GM10248 (cell line): ENCODE measurements around the gene SCNM1.

Experiments
- CTCF ChIA-PET: fragments of 300-600 bp; sonication (Branson Sonifier 250); formaldehyde crosslinking; extraction: SDS; loops from one replicate; lab custom pipeline; 2021; ENCODE audit warnings: antibody characterized with exemption; lab: Yijun Ruan, JAX
- POLR2A ChIA-PET: fragments of 350-650 bp; sonication (Branson Sonifier 250); formaldehyde crosslinking; extraction: SDS; loops from one replicate; lab custom pipeline; 2020; ENCODE audit warnings: antibody characterized with exemption; lab: Yijun Ruan, JAX
- DNase-seq: peaks from one replicate; pipeline ENCODE4 v3.0.0; 2012; ENCODE audit errors: extremely low spot score
- TF ChIP-seq, protein P1 (sequence below): IDR thresholded peaks from 2 replicates; pipeline ENCODE4 v1.5.1; 2012; ENCODE audit warnings: mild to moderate bottlenecking, low read depth; ENCODE audit errors: extremely low read depth, missing control alignments, control extremely low read depth

SCNM1 gene

DNA sequence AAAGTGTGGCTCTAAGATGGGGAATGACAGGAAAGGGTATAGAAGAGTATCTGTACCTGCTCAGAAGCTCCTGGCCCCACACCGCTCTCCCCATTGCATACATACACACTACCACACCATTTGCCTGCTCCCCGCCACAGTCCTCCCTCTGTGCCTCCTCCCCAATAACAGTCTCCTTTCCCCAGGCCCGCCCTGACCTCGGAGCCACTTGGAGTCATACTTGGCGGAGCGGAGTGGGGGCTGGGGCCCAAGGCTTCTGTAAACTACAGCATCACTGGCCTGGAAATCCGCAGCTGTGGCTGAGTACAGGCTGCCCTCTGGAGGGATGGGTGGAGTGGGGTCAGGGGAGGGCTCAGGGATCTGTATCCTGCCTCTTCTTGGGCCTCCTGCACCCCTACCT is 28.2 kb upstream of the SCNM1 start:
- CTCF ChIA-PET: no interaction called here
- no peak for DNase-seq
- TF ChIP-seq, protein P1, sequence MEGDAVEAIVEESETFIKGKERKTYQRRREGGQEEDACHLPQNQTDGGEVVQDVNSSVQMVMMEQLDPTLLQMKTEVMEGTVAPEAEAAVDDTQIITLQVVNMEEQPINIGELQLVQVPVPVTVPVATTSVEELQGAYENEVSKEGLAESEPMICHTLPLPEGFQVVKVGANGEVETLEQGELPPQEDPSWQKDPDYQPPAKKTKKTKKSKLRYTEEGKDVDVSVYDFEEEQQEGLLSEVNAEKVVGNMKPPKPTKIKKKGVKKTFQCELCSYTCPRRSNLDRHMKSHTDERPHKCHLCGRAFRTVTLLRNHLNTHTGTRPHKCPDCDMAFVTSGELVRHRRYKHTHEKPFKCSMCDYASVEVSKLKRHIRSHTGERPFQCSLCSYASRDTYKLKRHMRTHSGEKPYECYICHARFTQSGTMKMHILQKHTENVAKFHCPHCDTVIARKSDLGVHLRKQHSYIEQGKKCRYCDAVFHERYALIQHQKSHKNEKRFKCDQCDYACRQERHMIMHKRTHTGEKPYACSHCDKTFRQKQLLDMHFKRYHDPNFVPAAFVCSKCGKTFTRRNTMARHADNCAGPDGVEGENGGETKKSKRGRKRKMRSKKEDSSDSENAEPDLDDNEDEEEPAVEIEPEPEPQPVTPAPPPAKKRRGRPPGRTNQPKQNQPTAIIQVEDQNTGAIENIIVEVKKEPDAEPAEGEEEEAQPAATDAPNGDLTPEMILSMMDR: no peak
- POLR2A ChIA-PET: no interaction called here

DNA sequence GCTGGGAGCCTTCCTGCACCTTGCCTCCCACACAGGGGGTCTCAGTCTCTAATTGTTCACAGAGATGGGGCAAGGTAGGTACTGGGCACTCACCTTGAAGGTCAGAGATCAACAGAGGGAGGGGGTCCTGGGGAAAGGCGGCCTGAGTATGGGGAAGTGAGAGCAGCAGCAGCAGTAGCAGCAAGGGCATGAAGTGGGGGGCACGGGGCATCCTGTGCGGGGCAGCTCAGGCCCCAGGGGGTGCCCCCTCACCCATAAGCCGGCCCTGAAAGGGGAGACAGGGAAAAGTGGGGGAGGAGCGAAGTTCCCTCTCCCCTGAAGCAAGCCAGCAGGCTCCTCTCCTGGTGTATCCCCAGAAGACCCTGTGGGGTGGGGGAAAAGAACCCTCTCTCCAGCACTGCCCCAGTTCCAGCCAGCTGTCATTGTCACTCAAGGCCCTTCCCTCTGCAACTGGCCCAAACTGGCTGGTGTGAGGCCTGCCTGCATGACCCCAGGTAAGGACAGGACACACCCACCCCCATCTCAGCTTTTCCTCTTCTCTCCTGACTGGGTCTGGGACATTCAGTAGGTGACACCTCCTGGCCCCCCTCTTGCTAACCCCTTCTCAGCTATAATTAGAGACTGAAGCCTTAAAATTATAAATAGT is 23.4 kb upstream of the SCNM1 start:
- ChIA-PET CTCF (interaction anchor here (1.1 to 7.5 kb wide), 7 partner anchors 8 to 45 kb away, joined by 3 to 56 read pairs (median 9); partner anchors contain the start of gene TNFAIP8L2), POLR2A (no interaction called here)
- TF ChIP-seq, protein P1: no peak
- no peak for DNase-seq

DNA sequence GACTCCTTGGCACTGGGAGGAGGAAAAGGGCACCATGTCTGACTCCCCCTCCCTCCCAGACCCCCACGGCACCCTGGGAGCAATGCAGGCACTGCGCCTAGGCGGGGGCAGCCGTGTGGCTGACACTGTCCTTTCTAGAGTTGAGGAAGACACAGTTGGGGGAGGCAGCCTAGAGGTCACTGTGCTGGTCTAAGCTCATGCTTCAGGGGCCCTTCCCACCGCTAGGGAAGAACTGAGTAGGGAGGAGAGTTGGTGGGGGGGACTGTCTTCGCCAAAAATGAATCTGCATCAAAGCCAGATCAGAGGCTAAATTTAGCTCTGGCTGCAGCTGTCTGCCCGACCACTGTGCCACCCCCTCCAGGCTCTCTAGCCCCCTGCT is 22.9 kb upstream of the SCNM1 start:
- ChIA-PET CTCF (interaction anchor here (1.1 to 7.5 kb wide), 6 partner anchors 9 to 46 kb away, joined by 3 to 56 read pairs (median 11); partner anchors contain the start of gene TNFAIP8L2), POLR2A (interaction anchor here (0.6 kb wide), 1 partner anchor 117 kb away, joined by 4 read pairs; no protein-coding TSS in a partner anchor)
- no peak for DNase-seq
- TF ChIP-seq, protein P1: no peak

DNA sequence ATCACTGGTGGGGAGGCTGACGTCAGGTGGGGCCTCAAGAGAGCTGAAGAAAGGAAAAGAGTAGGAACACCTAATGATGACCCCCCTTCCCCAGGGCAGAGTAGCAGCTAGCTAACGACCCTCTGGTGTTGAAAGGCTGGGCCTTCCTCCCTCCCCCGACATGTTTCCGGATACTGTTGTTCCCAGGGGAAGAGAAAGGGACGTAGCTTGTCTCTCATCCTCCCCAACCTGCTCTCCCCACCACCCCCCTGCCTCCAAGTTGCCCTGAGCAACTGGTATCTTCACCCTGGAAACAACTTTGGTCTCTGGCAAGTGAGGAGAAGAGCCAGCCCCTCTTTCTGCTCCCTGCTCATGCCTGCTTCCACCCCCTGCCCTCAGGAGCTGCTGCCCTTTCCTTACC is 22.0 kb upstream of the SCNM1 start:
- DNase-seq: no peak
- CTCF ChIA-PET: interaction anchor here (3.0 to 7.5 kb wide), 3 partner anchors 12 to 44 kb away, joined by 18 to 56 read pairs (median 19); partner anchors contain the start of gene TNFAIP8L2
- TF ChIP-seq, protein P1: no peak
- POLR2A ChIA-PET: no interaction called here

DNA sequence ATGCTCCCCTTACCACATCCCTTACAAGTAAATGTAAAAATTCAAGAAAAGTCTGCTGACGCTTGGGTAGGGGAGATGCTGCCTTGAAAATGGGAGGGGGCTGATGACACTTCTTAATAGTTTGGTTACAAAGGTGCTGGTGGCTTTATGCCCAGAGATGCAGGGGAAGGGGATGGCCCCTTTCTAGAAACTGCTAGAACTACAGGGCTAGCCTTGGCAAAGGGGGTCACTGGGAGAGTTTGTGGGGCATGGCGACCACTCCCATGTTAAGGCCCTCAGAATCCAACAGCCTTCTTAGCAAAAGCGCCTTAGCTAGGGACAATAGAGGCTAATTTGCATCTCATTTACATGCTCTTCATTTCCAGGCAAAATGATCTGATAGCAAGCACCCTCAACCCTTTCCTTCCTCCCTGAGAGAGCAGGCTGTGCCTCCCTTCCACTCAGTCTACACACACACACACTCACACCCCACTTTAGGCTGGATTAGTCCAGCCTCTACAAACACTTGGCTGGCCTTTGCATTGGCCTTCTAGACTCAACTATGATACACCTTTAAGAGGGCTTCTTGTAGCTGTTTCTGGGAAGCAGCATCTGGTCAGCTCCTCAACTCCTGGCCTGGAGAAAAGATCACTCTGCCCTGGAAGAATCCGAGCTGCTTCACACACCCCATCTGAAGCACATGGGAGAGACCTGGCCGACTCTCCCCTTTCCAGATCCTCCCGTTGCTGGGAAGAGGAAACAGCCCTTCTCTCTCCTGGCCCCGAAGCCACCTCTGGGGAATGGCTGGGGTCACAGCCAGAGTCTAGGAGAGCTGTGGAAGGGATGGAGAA is 21.3 kb upstream of the SCNM1 start:
- CTCF ChIA-PET: interaction anchor here (3.0 to 7.5 kb wide), 3 partner anchors 11 to 45 kb away, joined by 18 to 56 read pairs (median 19); partner anchors contain the start of gene TNFAIP8L2
- TF ChIP-seq, protein P1: no peak

DNA sequence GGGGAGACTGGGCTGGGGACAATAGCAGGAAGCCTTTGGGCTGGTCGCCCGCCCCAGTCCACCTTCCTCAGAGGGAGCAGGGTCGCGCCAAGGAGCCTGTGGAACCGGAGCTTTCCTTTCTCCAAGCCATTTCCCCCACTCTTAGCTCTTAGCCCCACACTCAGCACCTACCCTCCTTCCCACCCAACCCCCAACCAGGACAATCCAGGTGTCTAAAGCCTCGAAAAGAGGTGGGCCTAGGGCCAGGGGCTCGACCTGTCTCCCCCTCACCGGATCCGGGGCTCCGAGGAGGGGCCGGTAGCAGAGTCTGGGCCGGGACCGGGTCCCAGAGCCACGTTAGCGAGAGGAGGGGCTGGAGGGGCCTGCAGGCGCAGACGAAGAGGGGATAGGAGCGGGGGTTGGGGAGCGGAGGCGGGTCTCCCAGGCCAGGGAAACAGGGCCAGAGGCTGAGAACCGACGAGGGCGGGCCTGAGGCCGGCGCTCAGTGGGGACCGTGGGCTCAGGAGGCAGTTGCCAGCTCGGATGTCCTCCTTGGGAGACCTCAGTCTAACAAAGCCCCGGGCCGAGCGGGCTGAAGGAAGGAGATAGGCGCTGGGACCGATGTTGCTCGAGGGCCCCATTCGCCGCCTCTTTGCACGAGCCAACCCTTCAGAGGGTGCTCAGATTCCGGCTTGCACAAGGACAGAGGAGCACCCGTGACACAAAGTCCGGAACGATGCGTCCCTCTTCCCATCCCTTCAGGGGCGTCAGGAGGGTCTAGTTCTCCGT is 20.5 kb upstream of the SCNM1 start:
- POLR2A ChIA-PET: interaction anchor here (0.5 to 0.9 kb wide), 2 partner anchors 102 to 293 kb away, joined by 3 to 4 read pairs; no protein-coding TSS in a partner anchor
- CTCF ChIA-PET: interaction anchor here (4.3 to 7.5 kb wide), 2 partner anchors 11 to 45 kb away, joined by 19 to 56 read pairs; partner anchors contain the start of gene TNFAIP8L2
- TF ChIP-seq, protein P1: no peak

More for the DNA sequence above, 21.3 kb upstream of the SCNM1 start:
- no peak for DNase-seq
- POLR2A ChIA-PET: interaction anchor here (0.5 to 0.9 kb wide), 2 partner anchors 101 to 294 kb away, joined by 3 to 4 read pairs; no protein-coding TSS in a partner anchor

More for the DNA sequence above, 20.5 kb upstream of the SCNM1 start:
- DNase-seq: no peak
